ENCODE results near the gene CFAP97D1. TPM values are rescaled to one million over a fixed set of nuclear protein-coding genes. Genes with fewer than 3 reads are reported as not detected.

CFAP97D1 gene
- total and polyA plus RNA-seq, 5 experiments from 2014 or later: not detected

Other genes with a start within 250 kb of the CFAP97D1 start
- gene ETV4, start 234.1 kb upstream of the CFAP97D1 start, total RNA-seq: not detected
- under 1 TPM in 1 of 3 donors, not detected in 2; 0.09 TPM for gene ETV4, start 234.1 kb upstream of the CFAP97D1 start, polyA plus RNA-seq
- gene MEOX1, start 118.5 kb upstream of the CFAP97D1 start, total RNA-seq: not detected
- 1 to 10 TPM in 2 of 3 donors, under 1 TPM in 1; 0.66 to 5.9 (median 1.5) TPM for gene MEOX1, start 118.5 kb upstream of the CFAP97D1 start, polyA plus RNA-seq
- gene SOST, start 21.6 kb upstream of the CFAP97D1 start, total RNA-seq: not detected
- not detected for gene SOST, start 21.6 kb upstream of the CFAP97D1 start, polyA plus RNA-seq
- 10 to 100 TPM; 11.6 to 13.0 TPM for gene DUSP3, start 1.5 kb upstream of the CFAP97D1 start, total RNA-seq
- gene DUSP3, start 1.5 kb upstream of the CFAP97D1 start, polyA plus RNA-seq: 1 to 10 TPM; 5.9 to 7.5 (median 6.4) TPM
- gene MPP3, start 52.7 kb downstream of the CFAP97D1 start, total RNA-seq: under 1 TPM in 1 of 2 experiments, not detected in 1; 0.16 TPM
- gene MPP3, start 52.7 kb downstream of the CFAP97D1 start, polyA plus RNA-seq: not detected
- not detected for gene CD300LG, start 66.7 kb downstream of the CFAP97D1 start, total RNA-seq
- gene CD300LG, start 66.7 kb downstream of the CFAP97D1 start, polyA plus RNA-seq: not detected
- gene MPP2, start 127.1 kb downstream of the CFAP97D1 start, total RNA-seq: 1 to 10 TPM; 2.4 to 5.2 TPM
- 1 to 10 TPM; 1.1 to 4.0 (median 3.1) TPM for gene MPP2, start 127.1 kb downstream of the CFAP97D1 start, polyA plus RNA-seq
- not detected for gene PPY, start 162.0 kb downstream of the CFAP97D1 start, total RNA-seq
- not detected for gene PPY, start 162.0 kb downstream of the CFAP97D1 start, polyA plus RNA-seq
- not detected for gene PYY, start 173.5 kb downstream of the CFAP97D1 start, total RNA-seq
- gene PYY, start 173.5 kb downstream of the CFAP97D1 start, polyA plus RNA-seq: not detected
- under 1 TPM; 0.19 to 0.96 TPM for gene NAGS, start 224.2 kb downstream of the CFAP97D1 start, total RNA-seq
- gene NAGS, start 224.2 kb downstream of the CFAP97D1 start, polyA plus RNA-seq: under 1 TPM; 0.39 to 0.62 (median 0.59) TPM
- gene TMEM101, start 234.5 kb downstream of the CFAP97D1 start, total RNA-seq: 10 to 100 TPM; 26.8 to 27.6 TPM
- 10 to 100 TPM; 23.6 to 28.8 (median 27.1) TPM for gene TMEM101, start 234.5 kb downstream of the CFAP97D1 start, polyA plus RNA-seq